Measurements from ENCODE around the gene GMFB.

GRCh38 chr14:54446161-54446693 is 42.6 kb downstream of the GMFB start:
- TF ChIP-seq ZNF70 (CRISPR knock-in tag; IDR thresholded peaks at IDR 0.05) = no peak
- no peak for TF ChIP-seq ESRRG (CRISPR knock-in tag; IDR thresholded peaks at IDR 0.05)
- no peak for TF ChIP-seq POU6F1 (CRISPR knock-in tag; IDR thresholded peaks at IDR 0.05; ENCODE audit: borderline replicate concordance, low read depth)
- TF ChIP-seq PPARA (CRISPR knock-in tag; IDR thresholded peaks at IDR 0.05; ENCODE audit: borderline replicate concordance) = no peak
- TF ChIP-seq PATZ1 (CRISPR knock-in tag; IDR thresholded peaks at IDR 0.05; ENCODE audit: borderline replicate concordance) = no peak
- TF ChIP-seq GLIS3 (CRISPR knock-in tag; IDR thresholded peaks at IDR 0.05) = no peak
- no peak for TF ChIP-seq ZNF565 (CRISPR knock-in tag; conservative IDR thresholded peaks at IDR 0.05; ENCODE audit: low read depth)
- no peak for TF ChIP-seq CSDC2 (CRISPR knock-in tag; IDR thresholded peaks at IDR 0.05)
- TF ChIP-seq TOX (CRISPR knock-in tag; IDR thresholded peaks at IDR 0.05; ENCODE audit: borderline replicate concordance) = no peak
- TF ChIP-seq CREB5 (CRISPR knock-in tag; IDR thresholded peaks at IDR 0.05; ENCODE audit: low read depth) = no peak

Data from SK-N-SH treated with all-trans-retinoic acid at 6 μM for 48 hours (cell line).